B cell (primary cell): ENCODE measurements around the gene SNPH. TPM values are rescaled to one million over a fixed set of nuclear protein-coding genes. Genes with fewer than 3 reads are reported as not detected.

ENCODE experiments used
- ATAC-seq: fragments of 200-7000 bp; cut with Tn5 transposase; one replicate; pipeline ENCODE4 v1.10.0; 2021; ENCODE audit warnings: low read depth, mild to moderate bottlenecking, moderate number of reproducible peaks, moderate library complexity
- CTCF ChIA-PET: fragments of 350-600 bp; sonication (Branson Sonifier 250); formaldehyde crosslinking; loops from one replicate; lab custom pipeline; 2021; ENCODE audit warnings: antibody characterized with exemption, inconsistent platforms; lab: Charles Lee
- POLR2A ChIA-PET: fragments of 350-600 bp; sonication (Branson Sonifier 250); formaldehyde crosslinking; loops from one replicate; lab custom pipeline; 2021; ENCODE audit warnings: antibody characterized with exemption; lab: Charles Lee
- DNase-seq: peaks from one replicate; pipeline ENCODE4 v3.0.0; 2013
- H2AFZ ChIP-seq: 2 replicates; pipeline ENCODE4 v1.6.1; 2012; ENCODE audit warnings: mild to moderate bottlenecking, low read depth, low read length; ENCODE audit not compliant: insufficient read depth, poor library complexity, severe bottlenecking
- H3K27ac ChIP-seq, 2 donors: 1 replicate in 1 of 2; 2 replicates in 1 of 2; pipeline ENCODE4 v1.5.1; 2012 to 2013; ENCODE audit warnings: low read length in 2 of 2, mild to moderate bottlenecking in 2 of 2, moderate library complexity in 1 of 2
- H3K27me3 ChIP-seq, 4 experiments: fragments of 200-600 bp in 1 of 4; sonication (generic) in 1 of 4; replicated peaks in 1 of 4; 1 replicate in 2 of 4; 2 replicates in 2 of 4; pipeline versions ENCODE4 v1.6.1 to v1.7.0; 2013 to 2016; ENCODE audit warnings: low read length in 3 of 4, mild to moderate bottlenecking in 2 of 4, mixed read lengths in 1 of 4, moderate library complexity in 1 of 4; ENCODE audit not compliant: insufficient read depth in 4 of 4, control insufficient read depth in 3 of 4; ENCODE audit errors: control extremely low read depth in 1 of 4
- H3K36me3 ChIP-seq, 2 experiments: replicated peaks in 1 of 2; 1 replicate in 1 of 2; 2 replicates in 1 of 2; pipeline versions ENCODE4 v1.6.1 to v1.7.1; 2013; ENCODE audit warnings: low read length in 1 of 2; ENCODE audit not compliant: insufficient read depth in 2 of 2, control insufficient read depth in 1 of 2; ENCODE audit errors: control extremely low read depth in 1 of 2, extremely low read depth in 1 of 2
- H3K4me1 ChIP-seq, 2 donors: fragments of 200-600 bp in 1 of 2; sonication (generic) in 1 of 2; 1 replicate in 1 of 2; 2 replicates in 1 of 2; pipeline versions ENCODE4 v1.5.1 to v1.6.1; 2013 to 2017; ENCODE audit warnings: low read length in 2 of 2; ENCODE audit not compliant: control insufficient read depth in 2 of 2, insufficient read depth in 2 of 2
- H3K4me2 ChIP-seq: replicated peaks from 2 replicates; pipeline ENCODE3; 2012; ENCODE audit warnings: mild to moderate bottlenecking, low read depth, low read length; ENCODE audit not compliant: poor library complexity, severe bottlenecking
- H3K4me3 ChIP-seq, 5 experiments: fragments of 200-600 bp in 1 of 5; sonication (generic) in 1 of 5; 1 replicate in 3 of 5; 2 replicates in 2 of 5; pipeline versions ENCODE4 v1.5.1 to v1.7.0; 2011 to 2016; ENCODE audit warnings: low read length in 4 of 5, mild to moderate bottlenecking in 4 of 5, low read depth in 2 of 5, control low read depth in 1 of 5, moderate library complexity in 1 of 5; ENCODE audit not compliant: insufficient read depth in 1 of 5; ENCODE audit errors: control extremely low read depth in 1 of 5, extremely low read depth in 1 of 5
- H3K79me2 ChIP-seq: fragments of 200-600 bp; sonication (generic); one replicate; pipeline ENCODE4 v1.6.0; 2016; ENCODE audit warnings: low read length; ENCODE audit not compliant: control insufficient read depth, insufficient read depth
- H3K9ac ChIP-seq: fragments of 200-600 bp; sonication (generic); 2 replicates; pipeline ENCODE4 v1.6.1; 2017; ENCODE audit warnings: mild to moderate bottlenecking, low read length, moderate library complexity
- H3K9me3 ChIP-seq, 3 donors: one replicate each; pipeline versions ENCODE4 v1.6.1 to v1.7.1; 2013; ENCODE audit warnings: low read length in 2 of 3; ENCODE audit not compliant: control insufficient read depth in 2 of 3, insufficient read depth in 1 of 3; ENCODE audit errors: control extremely low read depth in 1 of 3
- H4K20me1 ChIP-seq: 2 replicates; pipeline ENCODE4 v1.6.0; 2012; ENCODE audit warnings: mild to moderate bottlenecking, low read length; ENCODE audit not compliant: insufficient read depth, control insufficient read depth, poor library complexity, severe bottlenecking
- H3K27ac Mint-ChIP-seq: one replicate; pipeline ENCODE4 v1.8.0; 2021; ENCODE audit warnings: mixed read lengths
- H3K27me3 Mint-ChIP-seq: one replicate; pipeline ENCODE4 v1.8.0; 2021; ENCODE audit warnings: mixed read lengths
- H3K4me1 Mint-ChIP-seq: one replicate; pipeline ENCODE4 v1.8.0; 2021; ENCODE audit warnings: mixed read lengths
- H3K4me3 Mint-ChIP-seq: one replicate; pipeline ENCODE4 v1.8.0; 2021; ENCODE audit warnings: mixed read lengths
- H3K9me3 Mint-ChIP-seq: one replicate; pipeline ENCODE4 v1.8.0; 2022; ENCODE audit warnings: mixed read lengths; ENCODE audit not compliant: insufficient read depth
- CTCF ChIP-seq: fragments of 200-600 bp; IDR thresholded peaks from one replicate; pipeline ENCODE4 v1.8.0; 2022; ENCODE audit warnings: antibody characterized with exemption, mild to moderate bottlenecking
- EZH2 ChIP-seq: IDR thresholded peaks from 2 replicates; pipeline ENCODE4 v1.6.1; 2012; ENCODE audit warnings: borderline replicate concordance, low read depth, mild to moderate bottlenecking, moderate library complexity, low read length; ENCODE audit not compliant: insufficient read depth, poor library complexity, severe bottlenecking
- WGBS: methylation state at CpG from one replicate; pipeline ENCODE4 v1.1.5; 2013; ENCODE audit warnings: missing lambda C conversion rate; ENCODE audit not compliant: insufficient coverage; 5-methylcytosine and 5-hydroxymethylcytosine counted together
- intact Hi-C: fragments of 100-400 bp; cut with micrococcal nuclease; formaldehyde crosslinking; loops from one replicate; pipeline ENCODE4 v1.10.0; 2022
- polyA plus RNA-seq: library from polyadenylated mRNA; depleted of rRNA; stranded (reverse); fragments of >200 nt; gene quantifications from 2 replicates; pipeline ENCODE4 v1.2.3, GENCODE V29; 2012
- total RNA-seq, 2 donors: library from RNA; stranded (reverse); fragments of 120-200 nt in 1 of 2; gene quantifications; 1 replicate in 1 of 2; 2 replicates in 1 of 2; pipeline versions ENCODE4 v1.2.3 to v1.2.4, GENCODE V29; 2013 to 2022

Gene SNPH
- total and polyA plus RNA-seq, 2 donors (not counting 1 experiment from before 2014, with no cell fraction given): 0.67 to 3.0 TPM

- Histone ChIP-seq H2AFZ (no peak overlapping the region), H3K4me2 (no peak overlapping the region), H4K20me1 (no peaks in the 10 kb centered on the region), H3K27ac (no peak overlapping the region), H3K9ac (no peak overlapping the region), H3K9me3 (no peaks in the 10 kb centered on the region), H3K36me3 (no peaks in the 10 kb centered on the region), H3K79me2 (peaks cover 13% of the 10 kb centered on the region), H3K27me3 (no peaks in the 10 kb centered on the region), H3K4me3 (no peak overlapping the region), H3K4me1 (peaks cover 16 to 18% of the 10 kb centered on the region in 2 donors)
- intact Hi-C loops: loop anchor here (10.0 kb wide), 1 partner anchor 777 kb away; the partner anchor contains the start of gene CSNK2A1
- no peaks in the 10 kb centered on the region for H3K4me1 Mint-ChIP-seq
- no peak for ATAC-seq
- CTCF ChIA-PET: interaction anchor here (1.0 to 1.7 kb wide), 5 partner anchors 9 to 182 kb away, joined by 3 to 14 read pairs (median 6); partner anchors contain the start of gene NSFL1C
- H3K9me3 Mint-ChIP-seq: no peaks in the 10 kb centered on the region
- DNase-seq: no peak
- no peak overlapping the region for H3K4me3 Mint-ChIP-seq
- WGBS: 82% methylated on average over 4 of the region's 4 CpGs
- no peaks in the 10 kb centered on the region for H3K27me3 Mint-ChIP-seq
- TF ChIP-seq EZH2: no peak
- TF ChIP-seq CTCF: no peak
- POLR2A ChIA-PET: no interaction called here
- H3K27ac Mint-ChIP-seq: no peak overlapping the region
Measured at GRCh38 chr20:1321654-1321939, 55.5 kb downstream of the SNPH start.

DNA sequence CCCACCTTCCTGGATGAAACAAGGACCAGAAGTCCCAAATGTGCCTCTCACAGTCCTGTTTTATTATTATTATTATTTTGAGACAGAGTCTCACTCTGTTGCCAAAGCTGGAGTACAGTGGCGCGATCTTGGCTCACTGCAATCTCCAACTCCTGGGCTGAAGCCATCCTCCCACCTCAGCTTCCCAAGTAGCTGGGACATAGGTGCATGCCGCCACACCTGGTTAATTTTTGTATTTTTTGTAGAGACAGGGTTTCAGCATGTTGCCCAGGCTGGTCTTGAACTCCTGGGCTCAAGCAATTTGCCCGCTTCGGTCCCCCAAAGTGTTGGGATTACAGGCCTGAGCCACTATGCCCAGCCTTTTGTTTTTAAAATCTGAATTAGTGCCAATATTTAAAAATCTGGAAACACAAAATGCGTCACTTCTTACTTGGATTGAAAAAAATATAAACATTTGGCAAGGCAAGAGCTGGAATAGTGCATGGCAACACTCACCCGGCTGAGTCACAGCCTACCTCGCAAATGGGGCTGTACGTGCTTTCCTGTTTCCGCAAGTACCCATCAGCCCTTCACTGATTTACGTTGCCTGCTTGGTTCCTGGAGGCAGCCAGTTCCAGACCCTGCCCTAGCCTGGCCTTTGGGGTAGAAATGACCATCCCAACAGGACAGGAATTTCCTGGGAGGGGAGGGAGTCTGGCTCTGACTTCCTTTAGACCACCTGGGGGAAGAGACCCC, 56.6 kb downstream of the SNPH start:
- no peak for TF ChIP-seq CTCF
- no peak for TF ChIP-seq EZH2
- H3K4me1 ChIP-seq: peaks cover 17 to 18% of the 10 kb centered on the region in 2 donors
- CTCF ChIA-PET: interaction anchor here (1.0 to 1.7 kb wide), 5 partner anchors 10 to 181 kb away, joined by 3 to 14 read pairs (median 7); partner anchors contain the start of gene NSFL1C
- ATAC-seq (no peak), DNase-seq (no peak)
- H2AFZ ChIP-seq: no peak overlapping the region
- no peak overlapping the region for H3K4me3 ChIP-seq
- Mint-ChIP-seq H3K9me3 (no peaks in the 10 kb centered on the region), H3K27ac (no peak overlapping the region), H3K4me3 (no peak overlapping the region), H3K4me1 (peaks cover 8% of the 10 kb centered on the region), H3K27me3 (no peaks in the 10 kb centered on the region)
- H3K36me3 ChIP-seq: no peaks in the 10 kb centered on the region
- peaks cover 24% of the 10 kb centered on the region for H3K79me2 ChIP-seq
- no peaks in the 10 kb centered on the region for H4K20me1 ChIP-seq
- POLR2A ChIA-PET: no interaction called here
- intact Hi-C loops: loop anchor here (10.0 kb wide), 1 partner anchor 778 kb away; the partner anchor contains the start of gene CSNK2A1
- no peaks in the 10 kb centered on the region for H3K9me3 ChIP-seq
- 76% methylated on average over 6 of the region's 11 CpGs for WGBS
- no peaks in the 10 kb centered on the region for H3K27me3 ChIP-seq
- H3K4me2 ChIP-seq: no peak overlapping the region
- H3K9ac ChIP-seq: no peak overlapping the region
- no peak overlapping the region for H3K27ac ChIP-seq
